ENCODE results near the gene EIPR1.

The EIPR1 gene

DNA sequence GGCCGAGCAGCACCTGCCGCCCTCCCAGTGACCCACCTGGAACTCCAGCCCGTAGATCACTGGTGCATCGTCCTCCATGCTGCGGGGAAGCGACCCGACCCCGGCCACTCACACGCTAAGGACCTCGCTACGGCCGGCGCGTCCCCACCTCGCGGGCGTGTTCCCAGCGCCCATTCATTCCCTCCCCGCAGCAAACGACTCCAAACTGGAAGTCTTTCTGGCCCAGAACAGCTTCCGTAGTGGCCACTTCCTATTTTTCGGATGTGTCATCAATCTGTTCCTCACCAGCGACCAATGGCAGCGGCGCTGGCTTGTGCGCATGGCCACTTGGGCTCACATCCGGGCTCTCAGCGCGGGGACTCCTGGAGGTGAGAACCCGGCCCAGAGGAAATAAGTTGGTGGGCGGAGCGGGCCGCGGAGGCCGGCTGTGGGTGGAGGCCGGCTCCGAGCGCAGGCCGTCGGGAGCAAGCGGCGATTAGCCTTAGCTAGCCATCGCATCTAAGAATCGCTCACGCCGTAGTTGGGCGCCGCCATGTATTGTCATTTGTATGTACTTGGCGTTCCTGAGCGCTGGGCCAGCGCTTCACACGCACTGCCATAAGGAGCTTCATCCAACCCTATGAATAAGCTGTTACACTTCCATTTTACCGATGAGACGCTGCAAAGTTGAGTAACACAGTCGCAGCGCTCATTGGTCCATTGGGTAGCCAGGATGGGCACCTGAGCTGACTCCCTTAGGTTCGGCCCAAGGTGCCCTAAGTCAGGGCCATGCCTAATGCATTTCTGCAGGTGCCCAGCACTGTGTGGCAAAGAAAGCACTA lies at the start of gene EIPR1:
Gene EIPR1, minus strand, starts transcription at position 207 of the 821 bp plus-strand sequence. Its CDS starts 129 bp downstream, at position 78.
- peak; percentile 97 to 99 for DNase-seq

DNA sequence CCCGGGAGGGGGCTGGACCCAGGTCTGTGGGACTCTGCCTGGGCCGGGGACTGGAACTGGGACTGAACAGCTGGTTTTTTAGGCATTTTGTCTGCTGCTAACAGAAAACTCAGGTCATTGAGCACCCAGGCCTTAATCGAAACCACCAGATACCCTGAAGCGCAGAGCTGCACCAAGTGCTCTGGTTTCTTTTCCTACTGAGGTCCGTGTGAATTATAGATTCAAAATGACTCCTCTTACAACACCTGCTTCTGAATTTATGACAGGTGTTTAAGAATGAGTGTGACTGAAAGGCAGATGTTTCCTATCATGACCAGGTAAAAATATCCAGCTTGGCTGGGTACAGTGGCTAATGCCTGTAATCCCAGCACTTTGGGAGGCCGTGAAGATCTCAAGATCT lies 49.7 kb upstream of the EIPR1 start:
- no peak for DNase-seq

DNA sequence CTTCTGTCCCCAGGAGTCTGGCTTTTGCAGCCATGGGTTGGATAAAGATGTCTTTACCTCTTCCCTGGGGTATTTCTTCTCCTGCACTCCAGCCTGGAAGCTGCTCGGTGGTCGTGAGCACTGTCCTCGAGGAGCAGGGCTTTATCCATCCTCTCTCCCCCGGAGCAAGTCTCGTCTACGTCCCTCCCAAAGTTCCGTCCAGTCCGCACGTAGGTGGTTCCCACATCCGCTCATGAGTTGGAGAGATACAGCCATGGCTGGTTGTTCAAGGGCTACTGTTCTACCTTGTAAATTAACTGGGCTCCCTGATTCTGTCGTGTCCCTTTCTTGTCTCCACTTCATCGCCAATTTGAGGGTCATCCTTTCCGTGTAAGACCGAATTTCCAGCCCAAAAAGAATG lies 49.0 kb upstream of the EIPR1 start:
- no peak for DNase-seq

DNA sequence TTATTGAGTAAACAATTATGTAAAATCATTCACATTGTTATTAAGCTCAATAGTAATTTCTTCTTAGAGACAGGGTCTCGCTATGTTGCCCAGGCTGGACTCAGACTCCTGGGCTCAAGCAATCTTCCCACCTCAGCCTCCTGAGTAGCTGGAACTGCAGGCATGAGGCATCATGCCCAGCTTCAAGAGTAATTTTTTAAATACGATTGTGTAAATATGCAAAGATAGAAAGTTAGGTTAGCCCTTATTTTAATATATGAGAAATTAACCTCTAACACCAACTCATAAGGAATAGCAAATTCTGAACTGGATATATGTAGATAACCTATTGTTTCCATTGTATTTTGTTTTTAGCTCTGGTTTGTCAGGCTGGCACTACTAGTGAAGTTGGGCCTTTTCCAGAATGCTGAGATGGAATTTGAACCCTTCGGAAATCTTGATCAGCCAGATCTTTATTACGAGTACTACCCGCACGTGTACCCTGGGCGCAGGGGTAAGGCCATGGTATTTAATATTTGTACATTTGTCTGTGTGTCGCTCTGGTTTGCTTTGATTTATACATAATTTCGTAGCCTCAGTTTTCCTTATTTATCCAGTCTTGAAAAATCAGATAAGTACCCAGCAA lies 46.7 kb upstream of the EIPR1 start:
- DNase-seq: no peak

DNA sequence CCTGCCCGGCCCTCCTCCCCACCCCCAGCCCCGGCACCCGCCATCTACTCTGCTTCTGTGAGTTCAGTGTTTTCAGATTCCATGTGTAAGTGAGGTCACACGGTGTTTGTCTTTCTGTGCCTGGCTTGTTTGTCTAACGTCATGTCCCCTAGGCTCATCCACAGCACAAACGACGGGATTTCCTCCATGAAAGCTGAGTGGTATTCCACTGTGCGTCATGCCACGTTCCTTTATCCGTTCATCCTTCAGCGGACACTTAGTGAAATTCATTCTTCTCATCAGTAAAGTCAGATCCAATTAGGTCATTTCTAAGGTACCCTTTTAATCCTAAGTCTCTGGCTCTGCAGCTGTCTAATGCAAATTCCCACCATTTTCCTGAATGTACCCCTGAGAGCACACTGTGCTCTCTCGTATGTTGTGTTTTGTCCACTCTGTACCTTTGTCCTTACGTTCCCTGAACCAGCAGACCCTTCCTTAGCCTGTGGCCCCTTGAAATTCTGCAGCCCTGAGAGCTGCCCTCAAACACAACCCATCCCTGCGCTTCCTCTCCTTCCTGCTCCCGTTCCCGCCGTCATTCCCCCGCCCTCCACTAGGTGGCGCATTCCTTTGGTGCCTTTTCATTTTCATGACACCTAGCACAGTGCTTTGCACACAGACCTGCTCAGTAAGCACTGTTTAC lies 46.0 kb upstream of the EIPR1 start:
- DNase-seq: peak; percentile 8 to 30

DNA sequence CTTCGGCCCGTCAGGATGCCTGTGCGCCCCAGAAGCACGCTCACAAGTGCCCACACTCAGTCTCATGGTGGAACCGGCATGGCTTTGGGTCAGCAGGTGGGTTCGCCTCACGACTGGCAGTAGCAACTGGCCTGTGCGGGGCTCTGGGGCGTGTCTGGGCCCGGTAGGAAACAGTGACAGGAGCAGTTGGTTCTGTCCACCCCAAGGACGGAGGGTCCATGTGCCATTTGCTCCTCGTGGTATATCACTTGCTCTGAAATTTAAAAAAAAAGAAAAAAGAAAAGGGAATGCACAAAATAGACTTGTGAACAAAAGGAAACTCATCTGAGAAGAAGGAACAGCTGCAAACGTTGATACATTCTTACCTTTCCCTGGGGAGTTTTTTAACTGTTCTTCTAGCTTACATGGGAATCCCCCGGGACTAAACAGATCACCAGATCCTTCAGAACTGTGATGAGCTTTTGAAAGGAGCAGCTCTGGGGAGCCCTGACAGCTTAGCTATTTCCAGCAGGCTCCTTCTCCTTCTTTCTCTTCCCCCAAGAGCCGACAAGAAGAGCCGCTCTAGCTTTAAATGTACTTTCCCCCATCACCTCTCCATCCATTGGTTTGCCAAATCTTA lies 44.7 kb upstream of the EIPR1 start:
- no peak for DNase-seq

DNA sequence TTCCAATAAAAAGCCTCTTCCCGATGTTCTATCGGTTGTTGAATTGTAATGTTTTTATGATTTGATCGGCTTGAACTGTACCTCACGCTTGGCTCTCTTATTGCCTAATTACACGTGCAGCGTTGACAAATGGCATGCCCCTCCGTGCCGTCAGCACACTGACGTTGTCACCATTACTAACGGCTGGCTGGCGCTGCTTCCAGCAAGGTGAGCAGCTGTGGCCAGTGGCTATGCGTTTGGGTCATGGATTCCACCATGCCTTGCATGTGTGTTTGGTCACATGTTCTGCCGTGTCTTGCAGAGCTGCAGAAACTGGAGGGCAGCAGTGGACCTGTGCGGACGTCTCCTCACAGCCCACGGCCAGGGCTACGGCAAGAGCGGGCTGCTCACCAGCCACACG lies 44.0 kb upstream of the EIPR1 start:
- DNase-seq: no peak

DNA sequence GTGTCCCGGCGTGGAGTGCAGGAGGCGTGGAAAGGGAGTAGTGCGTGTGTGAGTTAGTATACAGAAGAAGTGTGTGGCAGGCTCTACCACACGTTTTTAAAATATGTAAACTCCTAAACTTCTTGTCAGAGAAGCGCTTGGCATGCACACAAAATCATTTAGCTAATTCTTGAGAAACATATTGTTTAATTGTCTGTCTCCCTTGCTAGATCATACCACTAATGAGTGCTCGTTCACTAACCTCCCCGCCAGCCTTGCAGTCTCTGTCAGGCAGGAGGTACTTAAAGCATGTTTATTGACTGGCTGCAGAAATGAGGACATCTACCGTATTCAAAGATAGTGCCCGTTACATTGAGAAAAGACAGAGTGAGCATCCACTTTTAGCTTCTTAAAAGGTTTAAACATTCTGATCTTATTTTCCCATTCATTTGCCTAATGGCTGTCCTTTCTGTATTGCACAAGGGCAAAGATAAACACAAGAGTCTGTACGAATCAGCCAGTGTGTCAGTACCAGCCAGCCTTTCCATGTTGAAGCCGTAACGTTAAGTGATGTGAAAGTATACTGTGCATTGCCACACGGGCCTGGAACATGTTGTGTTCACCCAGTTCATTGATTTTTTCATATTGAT lies 43.3 kb upstream of the EIPR1 start:
- no peak for DNase-seq

DNA sequence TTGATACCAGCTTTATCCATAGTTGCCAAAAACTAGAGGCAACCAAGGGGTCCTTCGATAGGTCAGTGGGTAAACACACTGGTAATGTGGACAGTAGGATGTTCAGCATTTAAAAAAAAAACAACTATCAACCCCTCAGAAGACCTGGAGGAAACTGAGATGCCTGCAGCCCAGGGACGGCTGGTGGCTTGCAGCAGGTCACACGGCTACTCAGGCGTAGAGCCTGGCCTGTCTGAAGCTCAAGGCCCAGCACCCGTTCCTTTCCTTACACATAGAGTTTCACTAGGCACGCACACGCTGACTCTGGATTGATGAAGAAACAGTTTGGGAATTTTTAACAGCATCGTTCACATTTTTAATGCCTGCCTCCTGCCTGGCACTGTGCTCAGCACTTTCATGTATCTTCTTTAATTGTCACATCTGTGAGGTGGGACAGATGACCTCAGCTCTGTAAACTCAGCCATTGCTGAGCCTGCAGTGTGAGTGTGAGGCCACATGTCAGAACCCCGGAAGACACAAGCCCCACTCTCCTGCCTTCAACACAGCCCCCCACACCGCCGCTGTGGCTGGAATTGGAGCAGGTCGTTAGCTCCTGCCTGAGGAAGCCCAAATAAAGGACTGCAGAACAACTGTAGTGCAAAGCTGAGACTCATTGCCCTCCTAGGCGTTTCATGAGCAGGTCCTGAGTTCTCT lies 42.6 kb upstream of the EIPR1 start:
- no peak for DNase-seq

DNA sequence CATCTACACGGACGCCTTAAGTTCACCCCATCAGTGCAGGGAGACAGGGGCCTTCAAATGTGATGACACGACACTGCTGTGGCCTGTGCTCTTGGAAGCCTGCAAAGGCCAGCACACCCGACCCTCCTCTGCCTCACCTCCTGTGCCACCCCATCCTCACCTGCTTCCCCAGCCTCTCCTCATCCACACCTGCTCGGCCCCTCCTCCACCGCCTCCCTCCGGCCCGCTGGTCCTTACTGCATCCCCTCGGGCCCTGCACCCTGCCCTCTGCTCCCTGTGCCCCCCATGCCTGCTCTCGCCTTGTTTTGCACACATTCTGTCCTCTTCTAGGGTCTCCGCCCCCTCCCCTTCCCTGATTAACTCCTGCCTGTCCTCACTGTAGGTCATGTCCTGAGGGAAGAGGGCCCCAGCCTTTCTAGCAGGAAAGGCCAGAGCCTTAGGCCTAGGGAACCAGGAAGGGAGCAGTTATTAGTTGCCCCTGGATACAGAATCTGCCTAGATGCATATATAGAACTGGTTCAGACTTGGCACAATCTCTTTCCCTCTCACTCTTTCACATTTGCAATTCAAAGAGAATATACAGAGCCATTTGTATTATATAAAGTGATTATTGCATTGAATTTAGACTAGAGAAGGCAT lies 41.3 kb upstream of the EIPR1 start:
- DNase-seq: no peak

DNA sequence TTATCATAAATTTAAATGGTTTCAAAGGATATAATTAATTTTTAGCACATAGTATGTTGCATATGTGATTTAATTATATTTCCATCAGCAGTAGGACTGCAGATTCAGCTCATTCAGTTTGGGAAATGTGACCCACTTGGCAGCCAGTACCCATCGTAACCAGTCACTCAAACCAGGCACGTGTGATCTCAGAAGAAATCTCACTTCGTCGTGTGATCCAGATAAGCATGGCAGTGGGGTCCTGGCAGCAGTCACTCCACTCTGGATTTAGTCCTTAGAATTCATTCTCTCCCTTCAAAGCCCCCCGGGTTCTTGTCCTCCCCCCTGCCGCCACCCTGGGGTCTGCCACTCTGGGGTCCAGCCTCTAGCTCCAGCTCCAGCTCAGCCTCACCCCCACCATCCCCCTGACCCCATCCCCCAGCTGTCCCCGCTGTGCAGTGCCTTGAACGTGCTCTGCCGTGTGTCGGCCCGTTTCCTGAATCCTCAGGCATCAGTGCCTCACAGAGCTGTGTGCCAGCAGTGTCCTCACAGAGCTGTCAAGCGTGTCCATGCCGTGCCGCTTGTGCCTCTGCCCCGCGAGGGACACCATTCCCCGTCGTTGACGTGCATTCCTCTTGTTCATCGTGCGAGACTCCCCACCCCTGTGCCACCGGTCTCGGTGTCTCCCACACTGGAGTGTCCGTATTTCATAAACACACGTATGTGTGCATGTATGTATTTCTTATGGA lies 36.7 kb upstream of the EIPR1 start:
- peak in 1 of 2 experiments; percentile 18 for DNase-seq

DNA sequence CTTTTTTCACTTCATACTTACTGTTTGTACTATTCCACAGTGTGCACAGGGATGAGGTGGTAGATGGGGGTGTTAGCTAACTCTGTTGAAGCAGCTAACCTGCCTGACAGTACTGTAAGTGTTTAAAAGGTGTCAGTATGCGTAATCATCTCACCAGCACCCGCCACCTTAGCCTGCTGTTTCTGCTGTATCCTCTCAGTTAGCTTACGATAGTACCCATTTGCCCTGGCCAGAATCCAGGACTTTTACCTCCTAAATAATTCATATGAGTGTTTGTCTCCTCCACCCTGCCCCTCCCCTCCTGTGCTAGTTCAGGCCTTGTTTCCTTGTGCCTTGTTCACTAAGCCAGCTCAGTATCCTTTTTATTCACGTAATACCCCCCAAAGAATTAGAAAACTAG lies 36.1 kb upstream of the EIPR1 start:
- DNase-seq: peak; percentile 82 to 90

DNA sequence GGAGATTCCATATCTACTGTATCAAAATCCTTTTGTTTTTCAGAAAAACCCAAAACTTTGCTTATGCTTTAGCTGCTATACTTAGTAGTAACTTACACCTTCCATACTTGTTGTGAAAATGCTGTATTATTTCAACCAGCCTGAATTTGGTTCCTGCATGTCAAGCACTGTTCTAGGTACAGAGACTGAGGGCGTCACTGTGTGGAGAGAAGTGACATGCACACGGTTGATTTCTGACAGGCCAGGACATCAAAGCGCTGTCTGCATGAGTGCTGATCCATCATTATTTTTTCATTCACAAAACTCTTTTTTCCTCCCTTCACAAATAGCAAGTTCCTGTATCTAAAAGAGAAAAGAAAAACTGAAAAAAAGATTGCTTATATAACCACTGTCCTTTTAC lies 33.5 kb upstream of the EIPR1 start:
- DNase-seq: no peak

DNA sequence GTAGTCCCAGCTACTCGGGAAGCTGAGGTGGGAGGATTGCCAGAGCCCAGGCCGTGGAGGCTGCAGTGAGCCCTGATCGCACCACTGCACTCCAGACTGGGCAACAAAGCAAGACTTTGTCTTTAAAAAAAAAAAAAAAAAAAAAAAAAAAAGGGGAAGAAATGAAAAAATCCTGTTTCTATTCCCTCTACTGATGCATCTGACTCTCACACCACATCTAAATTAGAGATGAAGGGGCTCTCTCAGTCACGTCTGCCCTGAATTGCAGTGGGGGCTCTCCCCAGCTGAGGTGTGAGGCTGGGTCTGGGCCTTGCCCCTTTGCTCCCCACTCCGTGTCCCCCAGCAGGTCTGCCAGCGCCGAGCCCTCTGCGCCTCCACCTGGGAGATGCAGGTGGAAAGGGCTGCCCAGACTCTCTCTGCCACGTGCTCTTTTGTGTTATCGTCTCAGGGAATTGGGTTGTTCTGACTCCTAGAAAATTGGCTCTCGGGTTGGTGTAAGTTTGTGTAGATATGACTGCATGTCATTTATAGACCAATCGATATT lies 32.1 kb upstream of the EIPR1 start:
- no peak for DNase-seq

DNA sequence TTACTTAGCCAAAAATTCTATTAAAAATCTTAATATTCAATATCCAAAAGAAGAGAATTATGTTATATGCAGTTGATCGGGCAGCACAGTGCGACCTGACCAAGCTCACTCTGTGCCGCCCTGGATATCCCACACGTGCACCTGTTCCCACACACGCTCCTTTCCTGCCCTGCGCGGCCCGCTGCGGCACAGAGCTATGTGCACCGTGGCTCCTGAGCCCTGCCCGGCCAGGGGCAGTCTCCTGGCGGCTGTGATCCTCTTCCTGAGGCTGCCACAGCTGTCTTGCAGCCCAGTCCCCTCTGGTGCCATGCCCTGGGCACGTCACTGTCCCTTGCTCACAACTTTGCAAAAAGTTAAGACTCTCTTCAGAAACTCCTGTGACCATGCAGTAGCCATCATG lies 31.2 kb upstream of the EIPR1 start:
- DNase-seq: no peak

DNA sequence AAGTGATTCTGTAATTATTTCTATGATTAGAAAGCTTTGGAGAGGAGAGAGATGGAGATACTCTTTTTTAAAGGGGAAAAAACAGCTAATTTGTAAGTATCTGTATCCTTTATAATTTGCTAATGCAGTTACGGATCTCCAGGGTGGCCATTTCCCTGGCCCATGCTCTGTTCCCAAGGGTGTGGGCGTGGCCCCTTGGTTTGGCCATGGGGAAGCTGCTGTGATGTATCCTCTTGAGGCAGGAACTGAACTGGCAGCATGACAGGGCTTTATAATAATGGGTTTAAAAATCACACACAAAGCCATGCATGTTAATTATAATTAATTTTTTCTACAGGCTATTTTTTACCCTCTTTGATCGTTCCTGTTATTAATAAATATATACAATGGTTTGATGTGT lies 28.9 kb upstream of the EIPR1 start:
- no peak for DNase-seq

DNA sequence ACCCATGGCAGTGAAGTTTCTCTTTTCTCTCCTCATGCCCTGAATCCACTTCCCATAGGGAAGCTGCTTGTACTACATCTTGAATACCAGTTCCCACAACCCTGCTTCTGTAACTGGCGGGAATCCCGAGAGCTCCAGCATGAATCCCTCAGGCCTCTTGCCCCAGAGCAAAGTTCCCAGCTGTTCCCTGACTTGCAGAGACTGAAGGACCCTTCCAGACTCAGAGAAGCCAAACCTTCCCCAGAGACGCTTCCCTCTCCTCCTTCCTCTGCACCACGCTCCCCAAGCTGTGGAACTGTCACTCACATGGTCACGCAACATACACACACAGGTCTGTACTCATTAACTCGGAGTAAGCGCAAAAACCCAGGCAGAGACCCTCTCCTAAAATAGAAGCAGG lies 28.3 kb upstream of the EIPR1 start:
- DNase-seq: no peak

DNA sequence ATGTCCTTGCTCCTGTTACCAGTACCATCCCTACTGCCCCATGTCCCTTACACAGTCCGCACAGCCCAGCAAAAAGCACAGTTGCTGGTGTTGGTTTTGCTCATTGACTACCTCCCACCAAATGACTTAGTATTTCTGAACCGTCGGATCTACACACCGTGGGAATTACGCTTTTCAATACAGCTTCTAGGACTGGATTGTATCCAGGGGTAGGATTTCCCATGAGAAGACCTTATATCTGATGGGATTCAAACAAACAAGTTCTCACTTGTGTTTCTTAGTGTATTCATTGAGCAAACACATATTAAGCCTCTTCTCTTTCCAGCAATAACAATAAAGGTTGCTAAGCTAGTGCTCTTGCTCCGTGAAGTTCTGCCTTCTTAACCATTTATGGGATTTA lies 27.7 kb upstream of the EIPR1 start:
- no peak for DNase-seq

DNA sequence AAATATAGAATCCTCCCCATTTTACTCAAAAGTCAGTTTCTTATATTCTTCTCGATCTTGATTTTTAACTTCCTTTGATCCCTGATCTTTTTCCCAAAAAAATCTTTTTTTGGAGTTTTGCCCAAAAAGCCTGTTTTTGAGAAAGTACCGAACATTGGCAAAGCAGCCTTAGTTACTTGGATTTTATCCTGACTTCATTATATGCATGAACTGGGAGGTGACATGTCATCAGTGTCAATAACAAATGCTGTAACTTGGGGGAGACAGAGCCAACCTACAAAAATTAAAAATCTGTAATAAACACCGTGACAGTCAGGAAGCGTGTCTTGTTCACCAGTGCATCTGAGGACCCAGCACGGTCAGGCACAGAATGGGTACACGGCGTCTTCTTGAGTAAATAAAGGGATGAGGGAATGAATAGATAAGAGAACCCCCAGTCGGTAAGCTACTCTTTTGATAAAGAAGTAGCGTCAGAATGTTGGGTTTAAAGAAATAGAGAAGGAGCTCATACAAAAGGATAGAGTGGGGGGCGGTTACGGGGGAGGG lies 26.8 kb upstream of the EIPR1 start:
- DNase-seq: no peak

DNA sequence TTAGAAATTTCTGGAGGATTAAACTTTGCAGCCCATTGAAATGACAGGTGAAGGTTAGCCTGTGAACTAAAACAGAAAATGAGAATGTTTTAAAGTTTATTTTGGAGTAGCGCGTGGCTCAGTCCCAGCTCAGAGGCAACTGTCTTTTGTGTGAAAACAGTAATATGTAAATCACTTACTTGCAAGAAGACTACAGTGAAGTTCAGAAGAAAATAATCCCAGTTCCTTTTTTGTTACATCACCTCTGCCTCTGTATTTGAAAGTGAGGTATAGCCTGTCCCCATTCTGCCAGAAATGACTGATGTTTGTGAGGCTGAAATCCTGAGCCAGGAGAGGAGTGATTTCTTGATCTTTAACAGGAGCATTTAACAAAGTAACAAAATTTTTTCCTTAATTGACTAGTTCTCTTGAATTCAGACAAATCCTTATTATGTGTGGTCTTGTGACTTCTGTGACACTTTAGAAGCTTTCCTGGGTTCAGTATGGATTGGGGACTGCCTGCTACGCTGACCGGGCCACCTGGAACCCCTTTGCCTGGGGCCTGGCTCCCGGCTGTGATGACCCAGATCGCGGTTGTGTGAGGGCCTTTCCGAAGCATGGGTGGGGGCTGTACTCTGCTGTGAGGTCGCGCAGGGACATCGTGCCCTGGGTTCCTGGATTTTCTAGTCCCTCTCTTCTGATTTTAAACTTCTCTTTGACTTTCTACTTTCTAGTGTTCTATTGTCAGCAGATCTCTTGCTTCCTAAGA lies 26.1 kb upstream of the EIPR1 start:
- no peak for DNase-seq
